ENCODE data around the gene PLXDC1.

PLXDC1 gene

DNA sequence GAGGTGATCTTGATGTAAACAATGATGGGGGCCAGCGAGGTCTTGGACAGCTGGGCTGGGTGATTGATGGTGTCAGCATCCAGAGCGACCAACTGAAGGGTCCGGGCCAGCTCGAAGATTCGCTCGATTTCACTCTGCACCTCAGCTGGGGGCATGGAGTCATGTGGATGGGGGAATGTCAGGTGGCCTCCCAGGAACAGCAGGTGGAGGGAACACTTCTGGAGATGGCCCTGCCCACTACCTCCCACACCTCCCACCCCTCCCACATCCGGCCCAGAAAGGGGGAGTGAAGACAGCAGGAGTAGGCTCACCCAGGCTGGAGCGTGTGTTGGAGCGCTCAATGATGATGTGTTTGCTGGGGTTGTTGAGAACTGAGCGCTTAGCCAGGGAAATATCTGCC lies 32.3 kb upstream of the PLXDC1 start:
- H3K27ac ChIP-seq: 0 out of 2 replicates have a peak overlapping the region, but pooled peaks have one; percentile 6
- TF ChIP-seq, protein P1, sequence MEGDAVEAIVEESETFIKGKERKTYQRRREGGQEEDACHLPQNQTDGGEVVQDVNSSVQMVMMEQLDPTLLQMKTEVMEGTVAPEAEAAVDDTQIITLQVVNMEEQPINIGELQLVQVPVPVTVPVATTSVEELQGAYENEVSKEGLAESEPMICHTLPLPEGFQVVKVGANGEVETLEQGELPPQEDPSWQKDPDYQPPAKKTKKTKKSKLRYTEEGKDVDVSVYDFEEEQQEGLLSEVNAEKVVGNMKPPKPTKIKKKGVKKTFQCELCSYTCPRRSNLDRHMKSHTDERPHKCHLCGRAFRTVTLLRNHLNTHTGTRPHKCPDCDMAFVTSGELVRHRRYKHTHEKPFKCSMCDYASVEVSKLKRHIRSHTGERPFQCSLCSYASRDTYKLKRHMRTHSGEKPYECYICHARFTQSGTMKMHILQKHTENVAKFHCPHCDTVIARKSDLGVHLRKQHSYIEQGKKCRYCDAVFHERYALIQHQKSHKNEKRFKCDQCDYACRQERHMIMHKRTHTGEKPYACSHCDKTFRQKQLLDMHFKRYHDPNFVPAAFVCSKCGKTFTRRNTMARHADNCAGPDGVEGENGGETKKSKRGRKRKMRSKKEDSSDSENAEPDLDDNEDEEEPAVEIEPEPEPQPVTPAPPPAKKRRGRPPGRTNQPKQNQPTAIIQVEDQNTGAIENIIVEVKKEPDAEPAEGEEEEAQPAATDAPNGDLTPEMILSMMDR (conservative IDR thresholded peaks at IDR 0.05; ENCODE audit: low read depth): no peak
- CTCF ChIA-PET: interaction anchor here (0.6 to 1.9 kb wide), 3 partner anchors 9 to 18 kb away, joined by 4 to 8 read pairs (median 6); partner anchors contain the start of gene ARL5C
- no peak for DNase-seq (ENCODE audit: low spot score)
- POLR2A ChIA-PET (ENCODE audit: low non-redundant PET): no interaction called here

DNA sequence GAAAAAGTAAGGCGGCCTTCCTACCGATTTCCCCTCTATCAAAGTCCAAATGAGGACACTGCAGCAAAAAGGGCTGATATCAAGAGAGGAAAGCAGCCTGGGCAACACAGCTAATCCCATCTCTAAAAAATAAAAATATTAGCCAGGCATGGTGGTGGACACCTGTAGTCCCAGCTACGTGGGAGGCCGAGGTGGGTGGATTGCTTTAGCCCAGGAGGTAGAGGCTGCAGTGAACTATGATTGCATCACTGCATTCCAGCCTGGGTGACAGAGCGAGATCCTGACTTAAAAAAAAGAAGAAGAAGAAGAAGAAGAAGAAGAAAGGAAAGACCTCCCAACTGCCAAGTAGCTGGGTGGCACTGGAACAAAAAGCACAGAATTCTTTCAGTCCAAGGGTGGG lies 31.6 kb upstream of the PLXDC1 start:
- CTCF ChIA-PET: interaction anchor here (0.6 to 1.9 kb wide), 3 partner anchors 9 to 18 kb away, joined by 4 to 8 read pairs (median 6); partner anchors contain the start of gene ARL5C
- no peak overlapping the region for H3K27ac ChIP-seq
- TF ChIP-seq, protein P1 (conservative IDR thresholded peaks at IDR 0.05; ENCODE audit: low read depth): no peak
- no peak for DNase-seq (ENCODE audit: low spot score)
- POLR2A ChIA-PET (ENCODE audit: low non-redundant PET): no interaction called here

DNA sequence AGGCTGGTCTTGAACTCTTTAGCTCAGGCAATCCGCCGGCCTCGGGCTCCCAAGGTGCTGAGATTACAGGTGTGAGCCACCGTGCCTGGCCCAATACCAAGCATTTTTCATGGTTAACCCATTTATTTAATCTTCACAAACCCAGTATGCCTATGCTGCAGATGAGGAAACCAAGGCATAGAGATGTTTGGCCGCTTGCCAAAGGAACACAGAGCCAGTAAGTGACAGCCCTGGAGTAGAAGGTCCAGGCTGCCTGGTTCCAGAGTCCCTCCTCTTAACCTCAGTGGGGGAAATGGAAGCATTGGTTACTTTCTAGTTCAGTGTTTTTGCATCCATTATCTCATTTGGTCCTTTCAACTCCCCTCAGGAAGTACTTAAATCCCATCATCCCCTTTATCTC lies 29.9 kb upstream of the PLXDC1 start:
- CTCF ChIA-PET: no interaction called here
- POLR2A ChIA-PET (ENCODE audit: low non-redundant PET): no interaction called here

DNA sequence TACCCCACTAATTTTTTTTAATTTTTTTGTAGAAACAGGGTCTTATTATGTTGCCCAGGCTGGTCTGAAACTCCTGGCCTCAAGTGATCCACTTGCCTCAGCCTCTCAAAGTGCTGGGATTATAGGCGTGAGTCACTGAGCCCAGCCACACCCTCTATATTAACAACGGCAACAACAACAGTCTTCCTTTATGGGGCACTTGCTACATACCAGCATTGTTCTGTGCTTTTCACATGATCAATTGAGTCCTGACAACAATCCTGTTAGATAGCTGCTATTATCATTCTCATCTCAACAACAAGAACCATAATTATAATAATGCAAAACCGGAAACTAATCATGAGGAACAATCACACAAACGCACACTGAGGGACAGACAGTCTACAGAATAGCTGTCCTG lies 27.1 kb upstream of the PLXDC1 start:
- DNase-seq (ENCODE audit: low spot score): peak; percentile 57
- H3K27ac ChIP-seq: peak overlapping the region; percentile 65
- POLR2A ChIA-PET (ENCODE audit: low non-redundant PET): interaction anchor here (0.6 kb wide), 1 partner anchor 21 kb away, joined by 3 read pairs; the partner anchor contains the start of gene RPL19
- TF ChIP-seq, protein P1 (conservative IDR thresholded peaks at IDR 0.05; ENCODE audit: low read depth): no peak
- CTCF ChIA-PET: no interaction called here

More for the DNA sequence above, 29.9 kb upstream of the PLXDC1 start:
- TF ChIP-seq, protein P1 (conservative IDR thresholded peaks at IDR 0.05; ENCODE audit: low read depth): no peak
- DNase-seq (ENCODE audit: low spot score): no peak
- H3K27ac ChIP-seq: no peak overlapping the region

DNA sequence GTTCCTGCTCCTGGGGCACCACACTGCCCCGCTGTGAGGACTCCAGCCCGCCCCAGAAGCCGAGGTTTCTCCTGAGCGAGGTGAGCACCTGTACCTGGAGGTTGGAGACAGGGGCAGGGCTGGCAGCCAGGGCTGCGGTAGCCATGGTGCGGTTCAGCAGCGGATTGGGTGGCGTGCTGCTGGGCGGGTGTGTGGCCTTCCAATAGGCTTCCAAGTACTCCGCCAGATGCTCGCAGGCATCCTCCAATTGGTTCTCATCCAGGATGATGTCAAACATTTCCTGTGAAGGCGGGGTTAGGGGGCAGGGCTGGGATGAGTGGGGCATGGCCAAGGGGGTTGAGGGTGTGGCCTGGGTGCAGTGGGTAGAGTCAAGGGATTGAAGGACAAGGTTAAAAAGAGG lies 25.8 kb upstream of the PLXDC1 start:
- ChIA-PET CTCF (no interaction called here), POLR2A (ENCODE audit: low non-redundant PET) (no interaction called here)
- H3K27ac ChIP-seq: no peak overlapping the region; the same call in 1 of the 2 replicates
- TF ChIP-seq, protein P1 (conservative IDR thresholded peaks at IDR 0.05; ENCODE audit: low read depth): no peak
- no peak for DNase-seq (ENCODE audit: low spot score)

DNA sequence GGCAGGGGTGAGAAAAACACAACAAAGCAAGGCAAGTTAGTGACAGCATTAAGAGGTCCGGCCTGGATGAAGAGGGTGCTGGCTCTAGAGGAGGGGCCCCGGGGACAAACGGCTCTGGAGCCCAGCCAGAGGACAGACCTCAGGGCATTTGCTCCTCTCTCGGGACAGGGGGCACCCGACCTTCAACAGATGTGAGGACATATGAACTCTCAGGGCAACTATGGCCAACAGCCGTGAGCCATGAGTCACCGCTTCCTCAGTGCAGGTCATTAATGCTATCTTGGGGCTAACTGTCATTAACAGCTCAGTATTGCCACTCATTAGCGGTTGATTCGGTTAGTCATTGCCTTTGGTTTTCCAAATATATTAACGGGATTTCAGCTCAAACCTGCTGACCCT lies 24.3 kb upstream of the PLXDC1 start:
- POLR2A ChIA-PET (ENCODE audit: low non-redundant PET): no interaction called here
- TF ChIP-seq, protein P1 (conservative IDR thresholded peaks at IDR 0.05; ENCODE audit: low read depth): no peak
- no peak for DNase-seq (ENCODE audit: low spot score)
- CTCF ChIA-PET: interaction anchor here (0.6 to 3.3 kb wide), 7 partner anchors 9 to 359 kb away, joined by 3 to 38 read pairs (median 6); partner anchors contain the start of gene RPL19
- peak overlapping the region; percentile 23; the same call in 1 of the 2 replicates for H3K27ac ChIP-seq

Measured in RWPE1 (cell line).